Epidermal melanocyte (primary cell): Measurements from ENCODE around the gene RNF130.

Experiments used
- DNase-seq: peaks from one replicate; pipeline ENCODE4 v3.0.0; 2011; ENCODE audit warnings: low spot score; ENCODE audit not compliant: insufficient read length

RNF130 gene

GRCh38 chr5:180085837-180086236 is 14.3 kb upstream of the RNF130 start:
- no peak for DNase-seq

DNA sequence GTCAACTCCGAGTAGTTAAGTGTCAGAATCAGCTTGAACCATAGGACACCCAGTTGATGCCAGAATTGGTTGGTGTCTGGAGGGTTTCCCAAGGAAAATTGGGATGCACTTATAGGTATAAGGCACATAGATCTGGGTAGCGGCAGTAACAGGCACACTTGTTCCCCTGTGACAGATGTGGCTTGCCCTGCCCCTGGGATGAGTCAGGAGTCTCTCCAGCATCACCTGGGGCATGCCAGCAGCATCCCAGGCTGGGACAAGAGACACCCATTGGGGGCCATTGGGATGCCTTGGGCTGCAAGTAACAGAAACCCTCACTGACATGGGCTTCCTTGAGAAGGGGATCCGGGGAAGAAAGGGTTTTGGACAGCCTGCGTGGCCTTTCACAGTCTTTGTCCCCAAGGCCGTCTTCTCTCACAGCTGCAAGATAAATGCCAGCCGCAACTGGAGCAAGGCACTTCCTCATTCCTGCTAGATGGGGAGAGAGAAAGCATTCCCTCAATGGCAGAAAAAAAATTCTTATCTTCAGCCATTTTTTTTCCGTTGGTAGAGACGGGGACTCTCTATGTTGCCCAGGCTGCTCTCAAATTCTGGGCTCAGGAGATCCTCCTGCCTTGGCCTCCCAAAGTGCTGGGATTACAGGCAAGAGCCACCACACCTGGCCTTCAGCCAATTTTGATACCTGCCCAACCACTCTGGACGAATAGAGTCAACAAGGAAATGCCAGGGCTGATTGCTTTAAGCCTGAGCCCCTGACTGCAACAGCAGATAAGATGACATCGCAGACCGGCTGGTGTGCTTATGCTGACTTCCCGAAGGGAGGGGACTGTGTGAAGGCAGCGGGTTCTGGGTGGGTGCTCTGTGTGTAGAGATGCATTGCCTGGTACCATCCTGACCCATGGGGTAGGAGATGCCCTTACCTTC is 13.3 kb upstream of the RNF130 start:
- no peak for DNase-seq

DNA sequence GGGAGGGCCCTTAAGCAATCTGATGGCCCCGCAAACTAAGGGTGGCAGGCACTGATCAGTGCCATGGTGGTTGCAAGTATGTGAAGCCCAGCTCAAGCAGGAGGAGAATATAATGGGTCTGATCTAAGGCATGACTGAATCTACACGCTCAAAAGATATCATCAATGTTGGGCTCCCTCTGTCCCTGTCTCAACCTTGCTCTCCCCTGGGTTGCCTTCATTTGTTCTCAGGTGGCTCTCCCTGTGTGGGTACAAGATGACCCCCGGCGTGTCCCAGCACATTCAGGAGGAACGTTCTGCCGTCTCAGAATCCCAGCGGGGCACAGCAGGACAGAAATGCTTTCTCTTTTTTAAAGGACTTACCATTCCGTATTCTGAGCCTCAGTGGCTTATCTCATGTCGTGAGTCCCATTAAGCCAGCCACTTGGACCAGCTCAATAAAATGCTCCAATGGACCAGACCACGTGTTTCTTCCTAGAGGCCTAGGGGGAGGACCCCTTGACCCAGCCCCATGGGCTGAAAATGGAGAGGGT is 12.0 kb upstream of the RNF130 start:
- DNase-seq = no peak

- no peak for DNase-seq
Measured at GRCh38 chr5:180082633-180083420, 11.3 kb upstream of the RNF130 start.

- no peak for DNase-seq
Measured at GRCh38 chr5:180081481-180081880, 9.9 kb upstream of the RNF130 start.

- DNase-seq = no peak
Measured at GRCh38 chr5:180080486-180081280, 9.1 kb upstream of the RNF130 start.

DNA sequence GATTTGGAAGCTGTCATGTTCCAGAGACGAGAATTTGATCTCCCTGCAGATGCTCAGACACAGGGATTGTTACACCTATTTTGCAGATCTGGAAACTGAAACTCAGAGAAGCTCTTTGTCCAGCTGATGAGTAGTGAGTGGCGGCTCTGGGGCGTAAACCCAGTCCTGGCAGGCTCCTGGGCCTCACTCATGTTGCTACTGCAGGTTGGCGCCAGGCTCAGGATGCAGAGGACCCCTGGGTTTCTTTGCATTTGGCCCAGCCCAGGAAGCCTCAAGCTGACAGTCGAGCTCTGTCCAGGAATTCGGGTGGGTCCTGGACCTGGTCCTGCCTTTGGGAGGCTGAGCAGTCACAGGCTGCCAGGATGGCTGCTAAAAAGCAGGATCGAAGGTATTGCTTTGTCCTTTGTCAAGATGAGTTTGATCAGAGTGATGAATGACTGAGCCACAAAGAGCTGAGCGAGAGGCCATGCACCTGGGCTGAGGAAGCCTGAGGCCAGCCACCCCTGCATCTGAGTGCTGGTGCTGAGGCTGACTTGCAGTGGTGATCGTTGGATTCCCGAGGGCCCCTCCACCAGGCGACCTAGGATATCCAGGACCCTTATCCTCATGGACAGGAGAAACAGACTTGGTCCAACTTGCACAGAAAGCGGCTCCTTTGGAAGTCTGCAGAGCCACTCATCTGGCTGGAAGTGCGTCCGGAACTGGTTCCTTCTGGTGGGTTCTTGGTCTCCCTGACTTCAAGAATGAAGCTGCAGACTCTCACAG is 8.3 kb upstream of the RNF130 start:
- no peak for DNase-seq

- no peak for DNase-seq
Measured at GRCh38 chr5:180078348-180078747, 6.8 kb upstream of the RNF130 start.

DNA sequence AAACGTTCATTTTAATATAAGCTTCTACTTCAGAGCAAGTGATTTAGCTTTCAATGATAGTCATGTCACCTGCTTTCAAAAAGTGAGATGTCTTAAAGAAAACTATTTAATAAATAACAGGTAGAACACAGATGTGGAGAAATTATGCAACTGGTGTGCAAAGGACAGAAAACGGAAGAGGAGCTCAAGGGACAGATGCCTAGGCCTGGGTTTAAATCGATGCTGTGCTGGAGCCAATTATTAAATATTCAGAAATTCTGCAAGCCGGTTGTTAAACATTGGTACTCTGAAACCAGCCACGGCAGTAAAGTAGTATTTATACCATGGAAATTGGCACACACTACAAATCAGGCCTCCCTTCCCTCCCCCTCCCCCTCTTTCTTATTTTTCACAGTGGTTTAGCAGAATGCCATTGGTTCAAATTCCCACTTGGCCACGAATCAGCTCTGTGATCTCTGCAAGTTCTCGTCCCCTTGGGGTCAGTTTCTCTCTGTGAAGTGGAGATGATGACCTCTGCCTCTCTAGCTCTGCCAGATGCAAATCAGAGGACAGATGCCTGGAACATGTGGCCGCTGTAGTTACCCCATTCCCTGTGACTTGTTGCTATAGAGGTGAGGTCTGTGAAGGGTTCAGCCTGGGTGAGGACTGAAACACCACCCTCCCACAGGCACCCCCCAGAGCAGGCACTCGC is 6.2 kb upstream of the RNF130 start:
- DNase-seq = no peak

- DNase-seq = no peak
Measured at GRCh38 chr5:180075703-180076102, 4.1 kb upstream of the RNF130 start.

DNA sequence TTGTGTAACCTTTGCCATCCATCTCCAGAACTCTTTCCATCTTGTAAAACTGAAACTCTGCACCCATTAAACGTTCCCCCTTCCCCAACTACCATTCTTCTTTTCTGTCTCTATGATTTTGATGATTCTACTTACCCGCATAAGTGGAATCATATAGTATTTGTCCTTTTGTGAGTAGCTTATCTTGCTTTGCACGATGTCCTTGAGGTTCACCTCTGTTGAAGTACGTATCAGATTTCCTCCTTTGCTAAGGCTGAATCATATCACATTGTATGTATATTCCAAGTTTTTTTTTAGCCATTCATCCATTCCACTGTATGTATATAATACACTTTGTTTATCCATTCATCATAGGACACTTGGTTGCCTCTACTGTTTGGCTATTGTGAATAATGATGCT is 2.9 kb upstream of the RNF130 start:
- no peak for DNase-seq

- no peak for DNase-seq
Measured at GRCh38 chr5:180072556-180072955, 997 bp upstream of the RNF130 start.

DNA sequence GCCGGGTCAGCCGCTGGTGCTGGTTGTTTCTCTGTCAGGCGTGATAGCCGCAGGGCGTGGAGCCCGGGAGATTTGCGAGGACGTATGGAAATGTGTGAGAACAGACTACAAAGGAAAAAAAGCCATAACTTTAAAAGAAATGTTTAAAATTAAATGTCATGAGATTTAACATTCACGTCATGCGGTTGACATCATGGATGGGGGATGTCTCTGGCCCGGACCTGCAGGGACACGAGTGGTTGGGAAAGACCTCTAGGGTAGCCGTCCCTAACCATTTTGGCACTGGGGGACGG is 643 bp upstream of the RNF130 start:
- no peak for DNase-seq

GRCh38 chr5:180070756-180071530 is 616 bp downstream of the RNF130 start:
- no peak for DNase-seq

DNA sequence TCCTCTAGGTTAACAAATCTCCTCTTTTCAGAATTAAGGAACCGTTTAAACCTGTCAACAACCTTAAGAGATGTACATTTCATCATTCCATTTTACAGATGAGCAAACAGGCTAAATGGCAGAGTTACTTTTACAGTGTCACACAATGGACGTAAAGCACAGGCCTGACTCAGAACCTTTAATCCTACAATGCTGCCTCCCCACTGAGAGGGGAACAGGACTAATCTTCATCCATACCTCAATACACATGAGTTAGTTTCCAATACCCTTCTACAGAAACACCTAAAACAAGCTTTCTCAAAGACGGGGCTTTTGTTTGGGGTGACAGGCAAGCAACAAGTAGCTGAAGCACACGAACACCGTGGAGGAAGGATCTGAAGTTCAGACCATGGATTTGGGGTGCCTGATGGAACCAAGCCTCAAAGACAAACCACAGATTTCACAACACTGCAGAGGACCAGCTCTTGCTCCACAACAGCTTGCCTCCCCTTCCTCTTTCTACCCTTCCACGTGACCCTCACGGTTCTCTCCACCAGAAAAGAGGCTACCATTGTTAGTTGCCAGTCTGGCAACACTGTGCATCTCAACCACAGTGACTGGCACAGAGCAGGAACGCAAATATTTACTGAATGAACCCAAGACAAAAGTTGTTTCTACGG is 1.8 kb downstream of the RNF130 start:
- no peak for DNase-seq

- DNase-seq = no peak
Measured at GRCh38 chr5:180068519-180069090, 3.0 kb downstream of the RNF130 start.

DNA sequence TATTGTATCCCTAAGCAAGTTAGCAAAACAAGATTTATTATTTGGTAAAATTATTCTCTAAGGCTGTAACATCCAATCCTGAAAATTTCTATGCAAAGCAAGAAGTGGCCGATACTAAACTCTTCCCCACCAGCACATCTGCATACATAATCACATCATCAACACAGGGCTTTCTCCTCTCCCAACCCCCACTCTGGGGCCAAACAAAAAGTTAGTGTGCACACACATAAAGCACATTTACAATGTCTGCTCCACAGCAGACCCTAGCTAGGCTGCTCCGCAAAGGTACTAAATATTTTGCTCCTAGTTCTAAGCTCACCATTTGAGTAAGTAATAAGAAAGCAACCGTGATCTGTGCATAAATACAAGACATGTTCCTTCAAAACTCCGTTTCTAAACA is 3.6 kb downstream of the RNF130 start:
- DNase-seq = no peak

DNA sequence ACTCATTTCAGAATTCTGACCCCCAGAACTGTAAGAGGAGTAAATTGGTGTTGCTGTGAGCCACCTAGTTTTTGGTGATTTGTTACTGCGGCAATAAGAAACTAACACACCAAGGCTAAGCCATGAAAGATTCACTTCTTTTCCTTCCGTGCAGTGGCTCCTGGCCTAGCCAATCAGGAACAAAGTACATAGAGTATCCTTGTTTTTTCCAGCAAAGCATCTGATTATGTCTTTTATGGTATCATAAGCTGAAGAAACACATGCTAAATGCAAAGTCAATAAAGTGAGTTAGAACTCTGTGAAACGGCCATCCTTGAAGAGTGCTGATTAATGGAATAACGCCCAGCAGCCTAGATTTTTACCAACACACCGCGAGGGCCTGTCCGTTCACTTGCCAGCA is 11.4 kb downstream of the RNF130 start:
- no peak for DNase-seq

DNA sequence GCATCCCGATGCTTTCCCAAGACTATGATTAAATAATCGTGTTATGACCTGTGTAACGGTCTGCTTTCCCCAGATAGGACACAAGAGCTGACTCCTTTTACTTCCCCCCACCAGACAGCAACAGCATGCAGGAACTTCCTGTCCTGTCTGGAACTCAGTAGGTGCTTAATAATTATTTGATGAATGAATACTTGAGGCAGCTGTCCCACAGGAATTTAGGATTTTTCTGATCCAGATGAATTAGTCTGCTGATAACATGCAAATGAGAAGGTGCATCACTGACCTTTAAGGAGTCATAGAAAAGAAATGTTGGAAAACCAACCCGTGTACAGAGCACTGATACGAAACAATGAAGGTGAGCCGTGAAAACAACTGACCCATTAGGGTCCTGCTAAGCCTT is 12.2 kb downstream of the RNF130 start:
- no peak for DNase-seq
